Stimulated activated CD4-positive, alpha-beta T cell treated with anti-CD3 and anti-CD28 coated beads, Interleukin-1b, Interleukin-23, amount 100 ng/mL, for 48 hours (primary cell): ENCODE measurements around the gene ARRDC4.

Source experiments
- DNase-seq: peaks from one replicate; pipeline ENCODE4 v3.0.0-alpha.2; 2020

ARRDC4 gene

GRCh38 chr15:97960364-97961066 is at the start of gene ARRDC4:
Gene ARRDC4, plus strand, starts transcription at chr15:97960703. Its CDS starts 159 bp downstream, at chr15:97960862.
- peak; percentile 99 for DNase-seq

- DNase-seq, result no peak
These were observed 45.8 kb upstream of the ARRDC4 start for GRCh38 chr15:97914711-97915110.

- no peak for DNase-seq
These were observed 45.2 kb upstream of the ARRDC4 start for GRCh38 chr15:97915261-97915660.

- no peak for DNase-seq
These were observed 39.1 kb upstream of the ARRDC4 start for GRCh38 chr15:97921296-97921865.

- no peak for DNase-seq
These were observed 30.9 kb upstream of the ARRDC4 start for GRCh38 chr15:97929456-97930229.

- DNase-seq, result no peak
These were observed 30.3 kb upstream of the ARRDC4 start for GRCh38 chr15:97930230-97930629.

- DNase-seq, result no peak
These were observed 29.2 kb upstream of the ARRDC4 start for GRCh38 chr15:97931314-97931713.

GRCh38 chr15:97933589-97933988 is 26.9 kb upstream of the ARRDC4 start:
- DNase-seq, result no peak

GRCh38 chr15:97940993-97941392 is 19.5 kb upstream of the ARRDC4 start:
- no peak for DNase-seq

- no peak for DNase-seq
These were observed 18.9 kb upstream of the ARRDC4 start for GRCh38 chr15:97941572-97941971.

- no peak for DNase-seq
These were observed 15.8 kb upstream of the ARRDC4 start for GRCh38 chr15:97944724-97945123.

GRCh38 chr15:97947465-97948260 is 12.8 kb upstream of the ARRDC4 start:
- DNase-seq, result no peak

- no peak for DNase-seq
These were observed 7.2 kb upstream of the ARRDC4 start for GRCh38 chr15:97953254-97953653.

GRCh38 chr15:97953748-97954147 is 6.8 kb upstream of the ARRDC4 start:
- DNase-seq, result no peak

- no peak for DNase-seq
These were observed 5.5 kb upstream of the ARRDC4 start for GRCh38 chr15:97955035-97955434.

GRCh38 chr15:97955529-97955928 is 5.0 kb upstream of the ARRDC4 start:
- DNase-seq, result no peak

- no peak for DNase-seq
These were observed 659 bp upstream of the ARRDC4 start for GRCh38 chr15:97959724-97960363.

GRCh38 chr15:97961067-97961954 is 808 bp downstream of the ARRDC4 start:
- no peak for DNase-seq

GRCh38 chr15:97962263-97962662 is 1.8 kb downstream of the ARRDC4 start:
- no peak for DNase-seq

- DNase-seq, result no peak
These were observed 3.3 kb downstream of the ARRDC4 start for GRCh38 chr15:97963779-97964178.

GRCh38 chr15:97966246-97966645 is 5.7 kb downstream of the ARRDC4 start:
- DNase-seq, result no peak
